GM21447 (cell line): ENCODE results near the gene MRPL40.

Experiments used
- ATAC-seq: cut with Tn5 transposase; IDR thresholded peaks from one replicate; pipeline ENCODE4 v1.9.1; 2021; ENCODE audit not compliant: unreplicated experiment

The MRPL40 gene

GRCh38 chr22:19432133-19432851 is at the start of gene MRPL40:
Gene MRPL40 (plus strand): TSS chr22:19432545. CDS start chr22:19432555, 10 bp downstream.
- peak; percentile 66 for ATAC-seq

DNA sequence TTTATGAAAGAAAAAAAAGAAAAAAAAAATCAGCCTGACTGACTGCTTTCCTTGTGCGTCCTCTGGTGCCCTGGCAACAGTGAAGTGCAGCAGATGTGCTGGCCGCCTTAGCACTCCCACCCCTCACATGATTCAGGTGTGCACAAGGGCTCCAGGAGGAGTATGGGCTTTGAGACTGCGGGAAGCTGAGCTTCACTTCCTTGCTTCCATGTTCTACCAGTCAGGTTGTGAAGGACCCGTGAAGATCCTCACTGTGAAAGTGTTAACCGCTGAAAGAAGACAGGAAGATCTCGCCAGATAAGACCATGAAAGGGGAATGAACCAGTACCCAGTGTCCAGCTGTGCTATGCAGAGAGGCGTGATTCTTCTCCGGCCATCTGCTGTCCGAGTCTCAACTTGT is 49.1 kb upstream of the MRPL40 start:
- no peak for ATAC-seq

GRCh38 chr22:19385221-19385906 is 47.0 kb upstream of the MRPL40 start:
- no peak for ATAC-seq

- no peak for ATAC-seq
Observed at GRCh38 chr22:19386248-19386647, 46.1 kb upstream of the MRPL40 start.

DNA sequence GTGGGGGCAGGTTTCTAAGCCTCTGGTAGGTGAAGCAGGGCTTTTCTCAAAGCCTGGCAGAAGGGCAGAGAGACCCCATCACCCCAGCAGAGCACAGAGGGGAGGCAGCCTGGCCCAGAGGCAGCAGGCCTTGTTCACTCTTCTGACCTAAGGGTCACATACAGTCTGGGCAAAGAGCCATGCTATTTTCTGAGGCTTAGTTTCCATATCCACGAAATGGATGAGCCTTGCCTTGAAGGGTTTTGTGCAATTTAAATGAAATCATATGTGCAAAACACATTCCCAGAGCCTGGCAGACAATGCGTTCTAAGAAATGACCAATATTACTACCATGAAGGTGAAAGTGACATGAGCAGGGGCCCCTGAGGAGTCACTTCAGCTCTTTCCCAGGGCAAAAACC is 45.3 kb upstream of the MRPL40 start:
- ATAC-seq, result no peak

DNA sequence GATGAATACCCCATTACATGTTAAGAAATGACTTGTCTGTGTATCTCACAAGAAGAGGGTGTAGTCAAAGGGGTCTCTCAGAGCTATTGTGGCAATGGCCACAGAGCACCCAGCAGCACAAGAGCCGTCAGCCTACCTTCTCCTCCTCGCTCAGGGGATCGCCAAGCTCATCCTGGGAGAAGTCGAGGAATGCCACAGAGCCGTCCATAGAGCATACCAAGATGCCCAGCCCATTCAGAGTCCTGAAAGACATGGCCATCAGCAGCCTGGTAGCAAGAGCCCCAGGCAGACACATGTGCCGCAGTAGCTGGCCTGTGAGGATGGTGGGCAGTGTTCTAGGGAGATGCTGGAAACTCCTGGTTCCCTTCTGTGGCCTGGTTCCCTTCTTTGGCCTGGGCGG is 44.8 kb upstream of the MRPL40 start:
- no peak for ATAC-seq

GRCh38 chr22:19393704-19394103 is 38.6 kb upstream of the MRPL40 start:
- no peak for ATAC-seq

GRCh38 chr22:19394274-19395050 is 37.9 kb upstream of the MRPL40 start:
- ATAC-seq, result no peak

- ATAC-seq, result no peak
Observed at GRCh38 chr22:19395276-19395675, 37.1 kb upstream of the MRPL40 start.

- no peak for ATAC-seq
Observed at GRCh38 chr22:19396561-19396933, 35.8 kb upstream of the MRPL40 start.

DNA sequence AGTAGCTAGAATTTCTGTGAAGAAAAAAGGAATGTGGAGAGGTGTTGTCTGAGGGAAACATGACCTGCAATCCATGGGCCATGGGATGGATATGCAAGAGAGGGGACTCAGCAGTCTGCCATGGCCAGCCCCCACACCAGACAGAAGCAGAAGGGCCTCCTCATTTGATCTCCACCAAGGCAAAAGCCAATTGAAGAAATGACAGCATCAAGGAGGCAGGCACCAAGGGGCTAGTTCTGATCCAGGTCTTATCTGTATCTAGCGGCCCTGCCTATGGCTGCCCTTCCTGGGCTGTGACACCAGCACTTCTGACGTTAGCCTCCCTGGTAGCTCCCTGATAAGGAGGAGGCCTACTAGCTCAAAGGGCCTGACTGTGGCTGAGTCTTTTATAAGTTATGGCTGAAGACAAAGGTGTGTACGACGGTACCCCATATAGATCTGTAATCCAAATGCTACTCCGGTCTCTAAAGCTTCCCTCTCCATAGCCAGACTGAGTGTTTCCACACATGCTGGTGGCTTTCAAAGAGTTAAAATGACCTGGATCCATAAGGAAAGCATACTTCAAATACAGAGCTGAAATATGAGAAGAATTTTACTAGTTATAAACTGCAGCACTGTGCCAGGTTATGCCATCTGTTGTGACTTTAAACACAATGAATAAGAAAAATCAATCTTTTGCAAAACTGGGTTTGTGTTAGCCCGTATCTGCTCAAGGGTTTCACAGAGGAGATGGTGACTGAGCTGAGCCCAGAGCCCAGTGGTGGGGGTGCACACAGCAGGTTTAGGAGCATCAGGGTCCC is 35.2 kb upstream of the MRPL40 start:
- no peak for ATAC-seq

DNA sequence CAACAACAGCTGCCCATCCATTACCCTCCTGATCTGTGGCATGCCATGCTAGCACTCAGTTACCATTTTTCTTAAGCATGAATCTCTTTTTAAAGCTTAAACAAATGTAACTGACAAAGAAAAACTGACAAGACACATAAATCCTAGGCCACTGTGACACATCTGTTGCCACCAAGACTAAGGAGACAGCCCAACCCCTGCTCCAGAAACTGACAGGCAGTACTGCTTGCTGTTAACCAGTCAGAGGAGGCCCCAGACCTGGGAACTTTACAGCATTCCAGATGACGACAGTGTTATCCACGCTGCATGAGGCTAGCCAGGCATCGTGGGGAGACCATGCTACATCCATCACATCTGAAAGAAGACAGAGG is 34.6 kb upstream of the MRPL40 start:
- no peak for ATAC-seq

- ATAC-seq, result no peak
Observed at GRCh38 chr22:19398206-19398605, 34.1 kb upstream of the MRPL40 start.

DNA sequence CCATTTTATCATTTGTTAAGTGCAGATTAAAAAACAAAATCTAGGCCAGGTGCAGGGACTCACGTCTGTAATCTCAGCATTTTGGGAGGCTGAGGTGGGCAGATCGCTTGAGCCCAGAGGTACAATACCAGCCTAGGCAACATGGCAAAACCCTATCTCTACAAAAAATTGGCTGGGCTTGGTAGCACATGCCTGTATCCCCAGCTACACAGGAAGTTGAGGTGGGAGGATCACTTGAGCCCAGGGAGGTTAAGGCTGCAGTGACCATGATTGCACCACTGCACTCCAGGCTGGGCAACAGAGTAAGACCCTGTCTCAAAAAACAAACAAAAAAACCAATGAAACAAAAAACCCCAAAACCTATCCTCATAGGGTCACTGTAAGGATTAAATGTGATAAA is 33.7 kb upstream of the MRPL40 start:
- no peak for ATAC-seq

DNA sequence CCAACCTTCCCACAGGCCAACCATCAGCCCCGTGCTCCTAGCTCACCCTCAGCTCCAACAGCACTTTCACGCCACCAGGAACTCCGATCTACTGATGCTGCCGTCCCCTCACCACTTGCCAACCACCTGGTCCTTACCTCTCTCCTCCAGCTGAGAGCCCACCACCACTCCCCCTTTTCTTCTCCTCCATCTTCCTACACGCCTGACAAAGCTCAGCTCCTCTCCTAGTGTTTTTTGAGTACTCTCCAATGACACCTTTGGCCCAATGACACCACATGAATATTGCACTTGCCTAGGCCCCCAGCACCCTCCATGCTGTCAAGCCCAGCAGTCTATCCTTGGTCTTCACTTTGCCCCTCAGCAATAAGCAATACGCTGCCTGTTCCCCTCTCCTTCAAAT is 31.5 kb upstream of the MRPL40 start:
- no peak for ATAC-seq

- ATAC-seq, result no peak
Observed at GRCh38 chr22:19401483-19401882, 30.9 kb upstream of the MRPL40 start.

- ATAC-seq, result no peak
Observed at GRCh38 chr22:19402642-19403191, 29.6 kb upstream of the MRPL40 start.

DNA sequence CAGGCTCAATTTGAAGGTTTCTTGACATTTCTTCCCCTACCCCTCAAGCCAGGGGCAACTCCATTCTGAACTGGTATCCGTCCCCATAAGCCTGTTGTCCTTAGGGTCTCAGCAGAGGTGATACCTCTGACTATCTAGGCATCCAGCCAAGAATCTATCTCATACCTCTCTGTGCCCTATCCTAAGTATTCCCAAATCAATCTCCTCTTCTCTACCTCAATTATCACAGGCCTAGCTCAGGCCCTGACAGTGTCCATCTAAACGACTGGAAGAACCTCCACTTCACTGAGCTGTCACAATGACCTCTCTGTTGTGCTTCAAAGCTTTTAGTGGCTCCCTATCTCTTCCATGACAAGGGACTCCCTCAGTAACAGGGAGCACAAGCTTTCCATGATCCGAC is 27.7 kb upstream of the MRPL40 start:
- ATAC-seq, result no peak

GRCh38 chr22:19405133-19405532 is 27.2 kb upstream of the MRPL40 start:
- ATAC-seq, result no peak

- no peak for ATAC-seq
Observed at GRCh38 chr22:19405652-19406051, 26.7 kb upstream of the MRPL40 start.

DNA sequence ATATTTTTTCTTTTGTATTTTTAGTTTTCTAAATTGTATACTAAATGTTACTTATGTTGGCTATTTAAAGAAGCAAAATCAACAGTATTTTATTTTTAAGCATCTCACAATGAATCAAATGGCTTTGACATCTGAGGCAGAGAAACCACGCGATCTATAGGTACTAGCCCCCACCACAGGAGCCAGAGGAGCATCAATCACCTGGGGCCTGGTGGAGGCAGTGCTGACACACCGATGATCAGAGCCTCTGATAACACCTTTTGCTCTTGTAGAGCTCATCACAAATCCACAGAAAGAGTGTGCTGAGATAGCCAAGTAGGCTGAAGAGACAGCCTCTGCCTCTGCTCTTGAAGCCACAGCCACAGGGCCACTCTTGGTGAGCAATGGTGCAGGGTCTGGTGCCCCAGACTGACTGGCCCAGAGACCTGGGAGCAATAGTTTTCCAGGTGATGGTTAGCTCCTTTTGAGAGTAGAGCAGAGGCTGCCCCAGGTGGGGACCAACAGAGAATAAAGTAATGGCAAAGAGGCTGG is 26.0 kb upstream of the MRPL40 start:
- ATAC-seq, result no peak
